ENCODE results near the gene PRR16. TPM values are rescaled to one million over a fixed set of nuclear protein-coding genes. Genes with fewer than 3 reads are reported as not detected.
A peak's percentile ranks its signal among the peaks of the same experiment; 100 is the strongest.

Gene PRR16
- total RNA-seq, 1 experiment from 2014 or later = 18.9 TPM

GRCh38 chr5:120502531-120502930, 38.4 kb downstream of the PRR16 start:
- TF ChIP-seq CTCF (IDR thresholded peaks at IDR 0.05; ENCODE audit: unreplicated experiment) = no peak
- ChIA-PET CTCF (interaction anchor here (0.9 kb wide), 1 partner anchor 30 kb away, joined by 3 read pairs; no protein-coding TSS in a partner anchor), POLR2A (interaction anchor here (0.7 to 1.0 kb wide), 4 partner anchors 11 to 1432 kb away, joined by 3 to 4 read pairs (median 3); no protein-coding TSS in a partner anchor)
- Mint-ChIP-seq H3K36me3 (ENCODE audit: insufficient read depth, unreplicated experiment) (no peaks in the 10 kb centered on the region), H3K4me1 (ENCODE audit: insufficient read depth, unreplicated experiment) (peaks cover 6% of the 10 kb centered on the region), H3K9me3 (ENCODE audit: unreplicated experiment) (no peaks in the 10 kb centered on the region), H3K27me3 (ENCODE audit: insufficient read depth, unreplicated experiment) (no peaks in the 10 kb centered on the region), H3K4me3 (ENCODE audit: unreplicated experiment) (no peak overlapping the region), H3K27ac (ENCODE audit: low read depth, unreplicated experiment) (no peak overlapping the region)
- BruUV-seq (replicated peaks) = no TSS peak
- no peak for DNase-seq (ENCODE audit: unreplicated experiment)
- intact Hi-C loops (cut with micrococcal nuclease) = no loop called here

GRCh38 chr5:120503341-120503740, 39.2 kb downstream of the PRR16 start:
- BruUV-seq (replicated peaks) = no TSS peak

GRCh38 chr5:120504057-120504456, 40.0 kb downstream of the PRR16 start:
- H3K4me1 Mint-ChIP-seq (ENCODE audit: insufficient read depth, unreplicated experiment) = peaks cover 15% of the 10 kb centered on the region
- no peaks in the 10 kb centered on the region for H3K27me3 Mint-ChIP-seq (ENCODE audit: insufficient read depth, unreplicated experiment)
- no peaks in the 10 kb centered on the region for H3K9me3 Mint-ChIP-seq (ENCODE audit: unreplicated experiment)
- CTCF ChIA-PET = interaction anchor here (0.6 to 0.7 kb wide), 2 partner anchors 25 to 220 kb away, joined by 3 to 6 read pairs; no protein-coding TSS in a partner anchor
- no peaks in the 10 kb centered on the region for H3K36me3 Mint-ChIP-seq (ENCODE audit: insufficient read depth, unreplicated experiment)
- no TSS peak for BruUV-seq (replicated peaks)
- H3K4me3 Mint-ChIP-seq (ENCODE audit: unreplicated experiment) = no peak overlapping the region
- no peak overlapping the region for H3K27ac Mint-ChIP-seq (ENCODE audit: low read depth, unreplicated experiment)
- intact Hi-C loops (cut with micrococcal nuclease) = no loop called here
- peak; percentile 39 for DNase-seq (ENCODE audit: unreplicated experiment)
- POLR2A ChIA-PET = no interaction called here
- no peak for TF ChIP-seq CTCF (IDR thresholded peaks at IDR 0.05; ENCODE audit: unreplicated experiment)

More at GRCh38 chr5:120503341-120503740, 39.2 kb downstream of the PRR16 start:
- H3K36me3 Mint-ChIP-seq (ENCODE audit: insufficient read depth, unreplicated experiment) = no peaks in the 10 kb centered on the region
- no peaks in the 10 kb centered on the region for H3K9me3 Mint-ChIP-seq (ENCODE audit: unreplicated experiment)
- TF ChIP-seq CTCF (IDR thresholded peaks at IDR 0.05; ENCODE audit: unreplicated experiment) = no peak
- no peak for DNase-seq (ENCODE audit: unreplicated experiment)
- H3K27me3 Mint-ChIP-seq (ENCODE audit: insufficient read depth, unreplicated experiment) = no peaks in the 10 kb centered on the region
- ChIA-PET POLR2A (interaction anchor here (1.0 kb wide), 1 partner anchor 10 kb away, joined by 3 read pairs; no protein-coding TSS in a partner anchor), CTCF (interaction anchor here (0.9 kb wide), 1 partner anchor 31 kb away, joined by 3 read pairs; no protein-coding TSS in a partner anchor)
- intact Hi-C loops (cut with micrococcal nuclease) = no loop called here
- H3K4me3 Mint-ChIP-seq (ENCODE audit: unreplicated experiment) = no peak overlapping the region
- peaks cover 13% of the 10 kb centered on the region for H3K4me1 Mint-ChIP-seq (ENCODE audit: insufficient read depth, unreplicated experiment)
- H3K27ac Mint-ChIP-seq (ENCODE audit: low read depth, unreplicated experiment) = no peak overlapping the region

- intact Hi-C loops (cut with micrococcal nuclease) = no loop called here
- Mint-ChIP-seq H3K9me3 (ENCODE audit: unreplicated experiment) (no peaks in the 10 kb centered on the region), H3K36me3 (ENCODE audit: insufficient read depth, unreplicated experiment) (no peaks in the 10 kb centered on the region), H3K4me1 (ENCODE audit: insufficient read depth, unreplicated experiment) (peaks cover 9% of the 10 kb centered on the region), H3K27ac (ENCODE audit: low read depth, unreplicated experiment) (no peak overlapping the region), H3K4me3 (ENCODE audit: unreplicated experiment) (no peak overlapping the region), H3K27me3 (ENCODE audit: insufficient read depth, unreplicated experiment) (no peaks in the 10 kb centered on the region)
- no peak for DNase-seq (ENCODE audit: unreplicated experiment)
- ChIA-PET CTCF (no interaction called here), POLR2A (no interaction called here)
- BruUV-seq (replicated peaks) = no TSS peak
- TF ChIP-seq CTCF (IDR thresholded peaks at IDR 0.05; ENCODE audit: unreplicated experiment) = no peak
Measured at GRCh38 chr5:120507197-120507596, 43.1 kb downstream of the PRR16 start.

All from MCF 10A (cell line).